Activated naive CD4-positive, alpha-beta T cell treated with anti-CD3 and anti-CD28 coated beads, Interleukin-2, amount 50 U/mL, for 24 hours (primary cell): ENCODE data around the gene MIEN1.
"Not testable (repeated sequence)": the region's sequence is repeated elsewhere in the genome, so short reads cannot be mapped to it uniquely, and the experiment has no call there.

ENCODE experiments used
- H3K27ac Mint-ChIP-seq: one replicate; pipeline ENCODE4 v1.8.0; 2021; ENCODE audit warnings: mild to moderate bottlenecking, mixed read lengths
- H3K27me3 Mint-ChIP-seq: one replicate; pipeline ENCODE4 v1.8.0; 2021; ENCODE audit warnings: mixed read lengths
- H3K36me3 Mint-ChIP-seq: one replicate; pipeline ENCODE4 v1.8.0; 2021; ENCODE audit warnings: mixed read lengths
- H3K4me1 Mint-ChIP-seq: one replicate; pipeline ENCODE4 v1.8.0; 2021; ENCODE audit warnings: mixed read lengths
- H3K4me3 Mint-ChIP-seq: one replicate; pipeline ENCODE4 v1.8.0; 2021; ENCODE audit warnings: mild to moderate bottlenecking, mixed read lengths
- H3K9me3 Mint-ChIP-seq: one replicate; pipeline ENCODE4 v1.8.0; 2021; ENCODE audit warnings: mixed read lengths

The MIEN1 gene

DNA sequence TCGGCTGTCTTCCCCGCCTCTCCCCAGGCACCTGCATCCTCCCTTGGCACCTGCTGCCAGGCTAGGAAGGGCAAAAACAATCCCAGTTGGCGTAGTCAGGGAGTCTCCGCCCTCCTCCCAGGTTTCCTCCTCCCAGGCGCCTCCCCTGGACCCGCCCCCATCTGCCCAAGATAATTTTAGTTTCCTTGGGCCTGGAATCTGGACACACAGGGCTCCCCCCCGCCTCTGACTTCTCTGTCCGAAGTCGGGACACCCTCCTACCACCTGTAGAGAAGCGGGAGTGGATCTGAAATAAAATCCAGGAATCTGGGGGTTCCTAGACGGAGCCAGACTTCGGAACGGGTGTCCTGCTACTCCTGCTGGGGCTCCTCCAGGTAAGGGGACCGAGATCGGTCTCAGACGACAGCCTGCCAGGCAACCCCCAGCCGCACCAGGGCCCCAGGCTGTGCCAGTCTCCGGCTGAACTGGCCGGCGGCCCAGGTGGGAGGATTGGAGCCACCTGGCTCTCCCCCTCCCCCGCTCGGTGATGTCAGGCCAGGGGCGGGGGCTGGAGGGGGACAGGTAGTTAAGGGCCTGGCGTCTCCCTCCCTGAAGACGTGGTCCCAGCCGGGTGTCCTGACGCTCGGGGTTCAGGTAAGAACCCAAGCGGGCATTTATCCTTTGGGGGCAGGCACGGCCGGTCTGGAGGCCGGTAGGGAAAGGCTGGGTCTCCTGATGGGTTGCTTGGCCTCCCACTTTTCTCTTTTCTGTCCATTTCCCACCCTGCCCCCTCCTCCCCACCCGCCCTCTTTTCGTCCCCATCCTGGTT lies 7.6 kb upstream of the MIEN1 start, which contains the start of gene GRB7:
Gene GRB7 (plus strand): TSS at position 179 of the 808 bp plus-strand sequence. CDS start 4,364 bp downstream, outside the sequence.
- no peaks in the 10 kb centered on the region for H3K36me3 Mint-ChIP-seq
- H3K27me3 Mint-ChIP-seq = peaks cover 5% of the 10 kb centered on the region

DNA sequence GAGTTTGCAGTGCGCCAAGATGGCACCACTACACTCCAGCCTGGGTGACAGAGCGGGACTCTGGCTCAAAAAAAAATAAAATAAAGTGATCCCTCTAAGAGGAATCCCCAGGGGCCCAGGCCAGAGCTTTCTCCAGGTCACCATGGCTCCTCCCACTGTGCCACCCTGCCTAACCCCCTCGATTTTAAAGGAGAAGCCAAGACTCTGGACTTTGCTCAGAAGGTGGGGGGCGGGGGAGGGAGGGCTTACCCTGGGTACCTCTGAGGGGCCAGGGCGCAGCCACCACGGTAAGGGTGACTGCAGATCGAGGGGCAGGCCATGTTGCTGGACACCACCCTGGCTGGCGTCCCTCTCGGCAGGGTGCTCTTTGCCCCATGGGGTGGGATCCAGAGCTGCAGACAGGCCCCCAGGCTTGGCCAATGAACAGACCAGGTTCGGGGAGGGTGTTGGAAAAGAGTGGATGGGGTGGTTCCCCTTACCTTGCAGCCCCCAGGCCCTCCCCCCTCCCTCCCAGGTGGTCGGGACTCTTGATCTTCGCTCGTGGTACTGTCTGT lies 7.0 kb upstream of the MIEN1 start:
- H3K9me3 Mint-ChIP-seq = no peaks in the 10 kb centered on the region
- peak overlapping the region; percentile 15 for H3K4me3 Mint-ChIP-seq
- no peak overlapping the region for H3K27ac Mint-ChIP-seq
- peaks cover 19% of the 10 kb centered on the region for H3K4me1 Mint-ChIP-seq
- H3K36me3 Mint-ChIP-seq = no peaks in the 10 kb centered on the region
- peaks cover 5% of the 10 kb centered on the region for H3K27me3 Mint-ChIP-seq

More for the DNA sequence above, 7.6 kb upstream of the MIEN1 start, which contains the start of gene GRB7:
- peak within 1 kb of the TSS; percentile 85 for H3K4me3 Mint-ChIP-seq
- peaks cover 16% of the 10 kb centered on the region for H3K4me1 Mint-ChIP-seq
- H3K27ac Mint-ChIP-seq = peak within 1 kb of the TSS; percentile 55
- H3K9me3 Mint-ChIP-seq = no peaks in the 10 kb centered on the region

DNA sequence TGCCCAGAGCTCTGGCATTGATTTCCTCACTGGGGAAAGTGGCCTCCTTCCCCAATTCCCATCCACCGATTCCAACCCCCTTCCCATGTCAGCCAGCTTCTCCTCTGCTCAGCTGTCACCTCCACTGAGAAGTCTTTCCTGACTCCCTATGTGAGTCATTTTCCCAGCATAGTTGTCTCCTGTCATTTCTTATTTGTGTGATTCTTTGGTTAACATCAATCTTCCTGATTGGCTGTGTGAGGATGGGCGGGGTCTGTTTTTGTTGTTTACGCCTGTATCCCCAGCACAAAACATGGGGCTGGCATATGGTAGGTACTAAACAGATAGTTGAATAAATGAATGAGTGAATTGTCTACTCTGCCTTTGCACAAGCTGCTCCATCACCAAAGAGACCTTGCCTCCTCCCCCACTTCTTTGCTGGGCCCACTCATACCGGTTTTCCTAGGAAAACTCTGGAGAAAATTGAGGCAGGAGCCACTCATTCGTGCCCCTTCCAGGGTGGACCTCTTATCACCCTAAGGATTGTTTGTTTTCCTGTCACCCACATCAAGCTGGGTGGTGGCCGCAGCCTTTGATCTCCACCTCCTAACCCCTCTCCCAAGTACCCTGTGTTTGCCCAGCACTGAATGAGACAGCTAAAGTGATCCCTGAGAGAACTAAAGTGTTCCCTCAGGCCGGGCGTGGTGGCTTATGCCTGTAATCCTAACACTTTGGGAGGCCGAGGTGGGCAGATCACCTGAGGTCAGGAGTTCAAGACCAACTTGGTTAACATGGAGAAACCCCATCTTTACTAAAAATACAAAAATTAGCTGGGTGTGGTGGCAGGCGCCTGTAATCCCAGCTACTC lies 6.2 kb upstream of the MIEN1 start:
- H3K36me3 Mint-ChIP-seq = no peaks in the 10 kb centered on the region
- H3K4me1 Mint-ChIP-seq = peaks cover 19% of the 10 kb centered on the region
- H3K27me3 Mint-ChIP-seq = peaks cover 5% of the 10 kb centered on the region
- no peak overlapping the region for H3K4me3 Mint-ChIP-seq
- no peaks in the 10 kb centered on the region for H3K9me3 Mint-ChIP-seq
- H3K27ac Mint-ChIP-seq = no peak overlapping the region

DNA sequence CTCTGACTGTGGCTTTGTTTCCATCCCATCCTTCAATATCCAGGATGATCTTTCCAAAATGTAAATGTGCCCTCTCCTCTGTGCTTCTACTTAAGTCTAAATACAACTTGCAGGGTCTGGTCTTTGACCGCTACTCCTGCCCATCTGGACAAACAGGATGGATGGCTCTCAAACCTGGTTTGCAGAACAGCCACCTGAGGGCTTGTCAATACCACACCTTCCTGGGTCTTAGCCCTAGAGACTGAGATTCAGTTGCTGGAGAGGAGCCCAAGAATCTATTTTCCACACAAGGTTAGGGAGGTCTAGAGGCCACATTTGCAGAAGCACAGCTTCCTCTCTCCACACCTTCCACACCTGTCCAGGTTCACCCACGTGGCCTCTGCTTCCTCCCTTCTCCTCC lies 5.5 kb upstream of the MIEN1 start:
- no peak overlapping the region for H3K4me3 Mint-ChIP-seq
- no peaks in the 10 kb centered on the region for H3K36me3 Mint-ChIP-seq
- H3K27ac Mint-ChIP-seq = no peak overlapping the region
- peaks cover 19% of the 10 kb centered on the region for H3K4me1 Mint-ChIP-seq
- no peaks in the 10 kb centered on the region for H3K9me3 Mint-ChIP-seq
- peaks cover 5% of the 10 kb centered on the region for H3K27me3 Mint-ChIP-seq

DNA sequence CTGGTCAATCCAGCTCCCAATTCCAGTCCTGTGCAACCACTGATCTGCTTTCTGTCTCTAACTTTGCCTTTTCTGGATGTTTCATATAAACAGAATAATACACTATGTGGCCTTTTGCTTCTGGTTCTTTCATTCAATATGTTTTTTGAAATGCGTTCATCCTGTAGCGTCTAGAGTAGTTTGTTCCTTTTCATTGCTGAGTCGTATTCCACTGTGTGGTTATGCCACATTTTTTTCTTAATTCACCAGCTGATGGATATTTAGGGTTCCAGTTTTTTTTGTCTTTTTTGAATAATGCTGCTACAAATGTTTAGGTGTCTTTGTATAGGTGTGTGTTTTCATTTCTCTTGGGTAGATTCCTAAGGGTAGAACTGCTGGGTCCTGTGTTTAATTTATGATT lies 2.3 kb upstream of the MIEN1 start:
- Mint-ChIP-seq H3K4me1 (peaks cover 19% of the 10 kb centered on the region), H3K9me3 (no peaks in the 10 kb centered on the region), H3K27ac (no peak overlapping the region), H3K27me3 (no peaks in the 10 kb centered on the region), H3K4me3 (no peak overlapping the region), H3K36me3 (peaks cover 4% of the 10 kb centered on the region)

DNA sequence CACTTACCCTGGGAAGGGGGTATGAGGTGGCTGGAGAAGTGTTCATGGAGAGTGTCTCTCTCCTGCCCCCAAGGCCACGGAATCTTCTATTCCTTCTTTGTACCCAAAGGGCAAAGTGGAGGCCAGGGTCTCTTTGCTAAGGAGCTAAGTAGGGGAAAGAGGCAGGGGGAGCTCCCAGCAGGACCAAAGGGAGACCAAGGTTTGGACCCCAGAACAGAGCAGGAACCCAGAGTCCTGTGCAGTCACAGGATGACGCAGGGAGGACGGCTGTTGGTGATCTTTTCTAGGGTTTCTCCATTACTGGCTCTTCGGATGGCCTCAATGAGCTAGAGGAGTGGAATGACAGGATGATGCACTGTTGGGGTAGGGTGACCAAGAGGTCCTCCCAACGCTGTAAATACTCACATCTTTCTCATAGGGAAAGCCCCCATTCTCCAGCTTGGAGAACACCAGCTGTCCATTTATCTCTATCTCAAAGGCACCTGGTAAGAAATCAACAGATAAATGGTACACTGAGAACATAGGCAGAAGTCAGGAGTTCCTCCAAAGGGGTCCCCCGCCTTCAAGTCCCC lies 966 bp downstream of the MIEN1 start:
- H3K27me3 Mint-ChIP-seq = no peaks in the 10 kb centered on the region
- peaks cover 19% of the 10 kb centered on the region for H3K4me1 Mint-ChIP-seq
- peak overlapping the region; percentile 91 for H3K27ac Mint-ChIP-seq
- peaks cover 6% of the 10 kb centered on the region for H3K36me3 Mint-ChIP-seq
- H3K9me3 Mint-ChIP-seq = no peaks in the 10 kb centered on the region
- peak overlapping the region; percentile 93 for H3K4me3 Mint-ChIP-seq

DNA sequence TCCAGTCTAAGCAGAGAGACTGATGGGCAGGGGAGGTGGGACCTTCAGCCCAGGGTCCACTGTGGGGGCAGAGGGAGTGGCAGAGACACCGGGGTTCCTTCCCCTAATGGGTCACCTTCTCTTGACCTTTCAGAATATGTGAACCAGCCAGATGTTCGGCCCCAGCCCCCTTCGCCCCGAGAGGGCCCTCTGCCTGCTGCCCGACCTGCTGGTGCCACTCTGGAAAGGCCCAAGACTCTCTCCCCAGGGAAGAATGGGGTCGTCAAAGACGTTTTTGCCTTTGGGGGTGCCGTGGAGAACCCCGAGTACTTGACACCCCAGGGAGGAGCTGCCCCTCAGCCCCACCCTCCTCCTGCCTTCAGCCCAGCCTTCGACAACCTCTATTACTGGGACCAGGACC lies 2.8 kb downstream of the MIEN1 start:
- Mint-ChIP-seq H3K27me3 (no peaks in the 10 kb centered on the region), H3K36me3 (peaks cover 6% of the 10 kb centered on the region), H3K9me3 (no peaks in the 10 kb centered on the region), H3K4me3 (no peak overlapping the region), H3K4me1 (peaks cover 18% of the 10 kb centered on the region), H3K27ac (no peak overlapping the region)

DNA sequence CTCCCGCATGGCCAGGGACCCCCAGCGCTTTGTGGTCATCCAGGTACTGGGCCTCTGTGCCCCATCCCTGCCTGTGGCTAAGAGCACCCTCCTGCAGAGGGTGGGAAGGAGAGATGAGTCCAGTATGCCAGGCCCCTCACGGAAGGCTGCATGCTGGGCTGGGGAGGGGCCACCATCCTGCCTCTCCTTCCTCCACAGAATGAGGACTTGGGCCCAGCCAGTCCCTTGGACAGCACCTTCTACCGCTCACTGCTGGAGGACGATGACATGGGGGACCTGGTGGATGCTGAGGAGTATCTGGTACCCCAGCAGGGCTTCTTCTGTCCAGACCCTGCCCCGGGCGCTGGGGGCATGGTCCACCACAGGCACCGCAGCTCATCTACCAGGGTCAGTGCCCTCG lies 3.7 kb downstream of the MIEN1 start:
- no peaks in the 10 kb centered on the region for H3K27me3 Mint-ChIP-seq
- H3K4me1 Mint-ChIP-seq = peaks cover 16% of the 10 kb centered on the region
- peaks cover 6% of the 10 kb centered on the region for H3K36me3 Mint-ChIP-seq
- H3K4me3 Mint-ChIP-seq = no peak overlapping the region
- H3K9me3 Mint-ChIP-seq = no peaks in the 10 kb centered on the region
- H3K27ac Mint-ChIP-seq = no peak overlapping the region

DNA sequence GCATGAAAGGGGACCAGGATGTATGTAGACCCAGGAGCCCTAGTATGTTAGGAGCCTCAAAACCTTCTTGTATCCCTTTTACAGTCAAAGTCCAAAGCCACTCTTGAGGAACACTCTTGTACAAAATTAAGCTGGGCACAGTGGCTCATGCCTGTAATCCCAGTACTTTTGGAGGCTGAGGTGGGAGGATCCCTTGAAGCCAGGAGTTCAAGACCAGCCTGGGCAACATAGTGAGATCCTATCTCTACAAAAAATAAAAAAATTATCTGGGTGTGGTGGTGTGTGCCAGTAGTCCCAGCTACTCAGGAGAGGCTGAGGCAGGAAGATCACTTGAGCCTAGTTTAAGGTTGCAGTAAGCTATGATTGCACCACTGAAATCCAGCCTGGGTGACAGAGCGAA lies 4.4 kb downstream of the MIEN1 start:
- not testable (repeated sequence) for H3K9me3 Mint-ChIP-seq, H3K36me3 Mint-ChIP-seq, H3K27me3 Mint-ChIP-seq, H3K27ac Mint-ChIP-seq, H3K4me3 Mint-ChIP-seq
- H3K4me1 Mint-ChIP-seq = peaks cover 16% of the 10 kb centered on the region

DNA sequence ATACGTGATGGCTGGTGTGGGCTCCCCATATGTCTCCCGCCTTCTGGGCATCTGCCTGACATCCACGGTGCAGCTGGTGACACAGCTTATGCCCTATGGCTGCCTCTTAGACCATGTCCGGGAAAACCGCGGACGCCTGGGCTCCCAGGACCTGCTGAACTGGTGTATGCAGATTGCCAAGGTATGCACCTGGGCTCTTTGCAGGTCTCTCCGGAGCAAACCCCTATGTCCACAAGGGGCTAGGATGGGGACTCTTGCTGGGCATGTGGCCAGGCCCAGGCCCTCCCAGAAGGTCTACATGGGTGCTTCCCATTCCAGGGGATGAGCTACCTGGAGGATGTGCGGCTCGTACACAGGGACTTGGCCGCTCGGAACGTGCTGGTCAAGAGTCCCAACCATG lies 5.6 kb downstream of the MIEN1 start:
- H3K36me3 Mint-ChIP-seq = peaks cover 6% of the 10 kb centered on the region
- no peaks in the 10 kb centered on the region for H3K27me3 Mint-ChIP-seq
- no peaks in the 10 kb centered on the region for H3K9me3 Mint-ChIP-seq
- H3K27ac Mint-ChIP-seq = no peak overlapping the region
- no peak overlapping the region for H3K4me3 Mint-ChIP-seq
- peaks cover 13% of the 10 kb centered on the region for H3K4me1 Mint-ChIP-seq

DNA sequence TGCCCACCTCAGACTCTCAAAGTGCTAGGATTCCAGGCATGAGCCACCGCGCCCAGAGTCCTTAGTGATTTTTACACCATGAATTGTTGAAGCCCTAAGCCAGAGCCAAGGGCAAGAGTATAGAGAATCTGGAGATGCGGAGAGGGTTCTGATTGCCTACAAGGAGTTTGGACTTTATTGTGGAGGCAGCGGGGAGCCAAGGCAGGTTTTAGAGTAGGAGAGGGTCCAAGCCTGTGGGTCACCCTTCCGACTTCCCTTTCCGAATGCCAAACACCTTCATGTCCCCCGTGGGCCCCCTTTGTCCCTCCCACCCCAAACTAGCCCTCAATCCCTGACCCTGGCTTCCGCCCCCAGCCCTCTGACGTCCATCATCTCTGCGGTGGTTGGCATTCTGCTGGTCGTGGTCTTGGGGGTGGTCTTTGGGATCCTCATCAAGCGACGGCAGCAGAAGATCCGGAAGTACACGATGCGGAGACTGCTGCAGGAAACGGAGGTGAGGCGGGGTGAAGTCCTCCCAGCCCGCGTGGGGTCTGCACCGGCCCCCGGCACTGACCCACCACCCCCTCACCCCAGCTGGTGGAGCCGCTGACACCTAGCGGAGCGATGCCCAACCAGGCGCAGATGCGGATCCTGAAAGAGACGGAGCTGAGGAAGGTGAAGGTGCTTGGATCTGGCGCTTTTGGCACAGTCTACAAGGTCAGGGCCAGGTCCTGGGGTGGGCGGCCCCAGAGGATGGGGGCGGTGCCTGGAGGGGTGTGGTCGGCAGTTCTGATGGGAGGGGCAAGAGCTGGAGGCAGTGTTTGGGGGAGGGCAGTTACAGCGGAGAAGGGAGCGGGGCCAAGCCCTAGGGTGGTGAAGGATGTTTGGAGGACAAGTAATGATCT lies 7.1 kb downstream of the MIEN1 start:
- Mint-ChIP-seq H3K9me3 (no peaks in the 10 kb centered on the region), H3K36me3 (peaks cover 2% of the 10 kb centered on the region), H3K4me1 (no peaks in the 10 kb centered on the region), H3K27me3 (no peaks in the 10 kb centered on the region), H3K4me3 (no peak overlapping the region), H3K27ac (no peak overlapping the region)

DNA sequence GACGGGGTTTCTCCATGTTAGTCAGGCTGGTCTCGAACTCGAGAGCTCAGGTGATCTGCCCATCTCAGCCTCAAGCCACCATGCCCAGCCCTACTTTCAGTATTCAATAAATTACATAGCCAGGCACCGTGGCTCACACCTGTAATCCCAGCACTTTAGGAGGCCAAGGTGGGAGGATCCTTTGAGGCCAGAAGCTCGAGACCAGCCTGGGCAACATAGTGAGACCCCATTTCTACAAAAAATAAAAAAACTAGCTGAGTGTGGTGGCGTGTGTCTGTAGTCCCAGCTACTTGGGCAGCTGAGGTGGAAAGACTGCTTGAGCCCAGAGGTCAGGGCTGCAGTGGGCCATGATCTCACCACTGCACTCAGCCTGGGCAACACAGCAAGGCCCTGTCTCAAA lies 8.2 kb downstream of the MIEN1 start:
- peaks cover 2% of the 10 kb centered on the region for H3K36me3 Mint-ChIP-seq
- H3K4me1 Mint-ChIP-seq = no peaks in the 10 kb centered on the region
- no peak overlapping the region for H3K27ac Mint-ChIP-seq

DNA sequence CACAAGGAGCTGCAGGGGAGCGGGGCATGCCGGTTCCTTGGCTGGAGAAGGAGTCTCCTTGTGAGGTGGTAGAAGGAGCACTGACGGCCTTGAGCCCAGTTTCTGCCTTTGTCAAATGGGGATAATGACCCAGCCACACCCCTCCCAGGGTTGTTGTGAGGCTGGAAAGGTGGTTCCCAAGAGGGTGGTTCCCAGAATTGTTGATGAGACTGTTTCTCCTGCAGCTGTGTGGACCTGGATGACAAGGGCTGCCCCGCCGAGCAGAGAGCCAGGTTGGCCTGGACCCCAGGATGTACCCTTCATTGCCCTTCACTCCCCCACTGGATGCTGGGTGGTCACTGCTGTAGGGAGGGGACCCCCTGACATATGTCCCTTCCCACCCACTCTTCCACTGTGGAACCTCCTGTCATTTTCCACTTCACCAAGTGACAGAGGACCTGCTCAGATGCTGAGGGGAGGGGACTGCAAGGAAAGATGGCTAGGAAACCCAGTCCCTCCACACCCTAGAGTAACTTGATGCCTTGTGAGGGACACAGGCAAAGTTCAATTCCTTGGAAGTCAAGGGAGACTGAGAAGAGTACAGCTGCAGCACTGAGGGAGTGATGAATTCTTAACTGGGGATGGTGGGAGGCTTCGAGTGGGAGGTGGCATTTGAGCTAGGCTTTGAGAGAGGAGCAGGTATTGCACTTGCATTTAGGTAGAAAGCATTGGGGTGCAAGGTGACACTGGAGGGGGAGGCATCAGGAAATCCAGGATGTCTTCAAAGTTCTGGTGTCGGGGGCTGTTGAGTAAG lies 10.6 kb downstream of the MIEN1 start:
- H3K4me1 Mint-ChIP-seq = no peaks in the 10 kb centered on the region
- H3K9me3 Mint-ChIP-seq = no peaks in the 10 kb centered on the region
- H3K36me3 Mint-ChIP-seq = no peaks in the 10 kb centered on the region
- no peak overlapping the region for H3K27ac Mint-ChIP-seq
- H3K27me3 Mint-ChIP-seq = no peaks in the 10 kb centered on the region
- H3K4me3 Mint-ChIP-seq = no peak overlapping the region

More for the DNA sequence above, 8.2 kb downstream of the MIEN1 start:
- Mint-ChIP-seq H3K9me3 (no peaks in the 10 kb centered on the region), H3K27me3 (no peaks in the 10 kb centered on the region), H3K4me3 (no peak overlapping the region)

DNA sequence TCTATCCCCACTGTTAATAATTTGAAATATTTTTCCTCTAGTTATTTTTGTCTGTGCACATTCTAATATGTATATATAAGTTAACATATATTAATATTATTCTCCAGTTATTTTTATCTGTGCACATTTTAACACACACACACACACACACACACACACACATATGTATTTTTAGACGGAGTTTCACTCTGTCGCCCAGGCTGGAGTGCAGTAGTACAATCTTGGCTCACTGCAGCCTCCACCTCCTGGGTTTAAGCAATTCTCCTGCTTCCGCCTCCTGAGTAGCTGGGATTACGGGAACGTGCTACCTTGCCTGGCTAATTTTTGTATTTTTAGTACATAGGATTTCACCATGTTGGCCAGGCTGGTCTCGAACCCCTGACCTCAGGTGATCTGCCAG lies 12.7 kb downstream of the MIEN1 start:
- no peak overlapping the region for H3K27ac Mint-ChIP-seq

More for the DNA sequence above, 12.7 kb downstream of the MIEN1 start:
- Mint-ChIP-seq H3K9me3 (no peaks in the 10 kb centered on the region), H3K4me1 (no peaks in the 10 kb centered on the region), H3K36me3 (no peaks in the 10 kb centered on the region), H3K27me3 (no peaks in the 10 kb centered on the region), H3K4me3 (no peak overlapping the region)
